ENCODE measurements around the gene DENND11.

The DENND11 gene

GRCh38 chr7:141663081-141663849 lies 38.7 kb downstream of the DENND11 start:
- H3K9me3 ChIP-seq (ENCODE audit: control insufficient read depth, insufficient read depth, low read depth, low read length): no peaks in the 10 kb centered on the region
- H3K4me1 ChIP-seq (ENCODE audit: control insufficient read depth, insufficient read depth, low read length): no peaks in the 10 kb centered on the region
- no peaks in the 10 kb centered on the region for H3K27me3 ChIP-seq (ENCODE audit: control insufficient read depth, insufficient read depth, low read length)
- no peak overlapping the region for H3K9ac ChIP-seq (ENCODE audit: low read length)
- H3K27ac ChIP-seq (ENCODE audit: low read depth, low read length): no peak overlapping the region
- no peak overlapping the region for H3K4me3 ChIP-seq (ENCODE audit: low read depth, low read length)
- H3K36me3 ChIP-seq (ENCODE audit: control insufficient read depth, insufficient read depth, low read length): peaks cover 59% of the 10 kb centered on the region

- Histone ChIP-seq H3K4me1 (ENCODE audit: control insufficient read depth, insufficient read depth, low read length) (no peaks in the 10 kb centered on the region), H3K4me3 (ENCODE audit: low read depth, low read length) (no peak overlapping the region), H3K36me3 (ENCODE audit: control insufficient read depth, insufficient read depth, low read length) (peaks cover 61% of the 10 kb centered on the region), H3K27ac (ENCODE audit: low read depth, low read length) (no peak overlapping the region), H3K9me3 (ENCODE audit: control insufficient read depth, insufficient read depth, low read depth, low read length) (no peaks in the 10 kb centered on the region), H3K9ac (ENCODE audit: low read length) (no peak overlapping the region), H3K27me3 (ENCODE audit: control insufficient read depth, insufficient read depth, low read length) (no peaks in the 10 kb centered on the region)
Measured at GRCh38 chr7:141660259-141660658, 41.7 kb downstream of the DENND11 start.

DNA sequence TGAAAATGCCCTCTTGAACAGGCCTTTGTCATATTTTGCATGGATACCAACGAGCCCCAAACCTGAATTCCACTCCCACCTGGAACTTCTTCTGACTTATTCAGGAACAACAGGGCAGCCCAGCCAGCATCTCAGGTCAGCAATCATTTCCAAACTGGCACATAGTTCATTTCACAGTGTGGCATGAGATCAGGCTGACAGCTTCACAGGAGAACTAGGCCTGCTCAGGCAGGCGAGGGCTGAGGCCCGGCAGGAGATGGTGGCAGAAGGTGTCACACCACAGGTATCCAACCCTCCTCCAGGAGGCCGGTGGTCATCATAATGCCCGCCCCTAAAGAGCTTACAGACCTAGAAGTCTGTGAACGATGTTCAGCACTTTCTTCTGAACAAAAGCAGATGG lies 42.5 kb downstream of the DENND11 start:
- peaks cover 54% of the 10 kb centered on the region for H3K36me3 ChIP-seq (ENCODE audit: control insufficient read depth, insufficient read depth, low read length)
- H3K4me3 ChIP-seq (ENCODE audit: low read depth, low read length): no peak overlapping the region
- no peaks in the 10 kb centered on the region for H3K9me3 ChIP-seq (ENCODE audit: control insufficient read depth, insufficient read depth, low read depth, low read length)
- 0 out of 2 replicates have a peak, but pooled peaks cover 3% of the 10 kb centered on the region for H3K4me1 ChIP-seq (ENCODE audit: control insufficient read depth, insufficient read depth, low read length)
- H3K27me3 ChIP-seq (ENCODE audit: control insufficient read depth, insufficient read depth, low read length): no peaks in the 10 kb centered on the region
- H3K9ac ChIP-seq (ENCODE audit: low read length): no peak overlapping the region
- no peak overlapping the region for H3K27ac ChIP-seq (ENCODE audit: low read depth, low read length)

- H3K27me3 ChIP-seq (ENCODE audit: control insufficient read depth, insufficient read depth, low read length): no peaks in the 10 kb centered on the region
- no peak overlapping the region for H3K9ac ChIP-seq (ENCODE audit: low read length)
- no peak overlapping the region for H3K4me3 ChIP-seq (ENCODE audit: low read depth, low read length)
- no peaks in the 10 kb centered on the region for H3K9me3 ChIP-seq (ENCODE audit: control insufficient read depth, insufficient read depth, low read depth, low read length)
- H3K27ac ChIP-seq (ENCODE audit: low read depth, low read length): no peak overlapping the region
- H3K4me1 ChIP-seq (ENCODE audit: control insufficient read depth, insufficient read depth, low read length): peaks cover 6% of the 10 kb centered on the region; the same call in 1 of the 2 replicates
- H3K36me3 ChIP-seq (ENCODE audit: control insufficient read depth, insufficient read depth, low read length): peaks cover 30% of the 10 kb centered on the region
Measured at GRCh38 chr7:141654551-141654950, 47.4 kb downstream of the DENND11 start.

GRCh38 chr7:141652691-141653090 lies 49.3 kb downstream of the DENND11 start:
- no peak overlapping the region for H3K9ac ChIP-seq (ENCODE audit: low read length)
- H3K9me3 ChIP-seq (ENCODE audit: control insufficient read depth, insufficient read depth, low read depth, low read length): no peaks in the 10 kb centered on the region
- no peak overlapping the region for H3K4me3 ChIP-seq (ENCODE audit: low read depth, low read length)
- peaks cover 26% of the 10 kb centered on the region for H3K36me3 ChIP-seq (ENCODE audit: control insufficient read depth, insufficient read depth, low read length)
- H3K27me3 ChIP-seq (ENCODE audit: control insufficient read depth, insufficient read depth, low read length): no peaks in the 10 kb centered on the region
- H3K4me1 ChIP-seq (ENCODE audit: control insufficient read depth, insufficient read depth, low read length): peaks cover 11% of the 10 kb centered on the region; the same call in 1 of the 2 replicates
- H3K27ac ChIP-seq (ENCODE audit: low read depth, low read length): no peak overlapping the region
